Retina (tissue), 1 donor: ENCODE measurements around the gene UNC79.

Experiments used
- DNase-seq: peaks from one replicate; pipeline ENCODE4 v3.0.0-alpha.2; 2016

The UNC79 gene

GRCh38 chr14:93712838-93713724 is 282.3 kb downstream of the UNC79 start:
- DNase-seq: no peak

- DNase-seq: no peak
Measured at GRCh38 chr14:93713726-93714405, 283.1 kb downstream of the UNC79 start.

DNA sequence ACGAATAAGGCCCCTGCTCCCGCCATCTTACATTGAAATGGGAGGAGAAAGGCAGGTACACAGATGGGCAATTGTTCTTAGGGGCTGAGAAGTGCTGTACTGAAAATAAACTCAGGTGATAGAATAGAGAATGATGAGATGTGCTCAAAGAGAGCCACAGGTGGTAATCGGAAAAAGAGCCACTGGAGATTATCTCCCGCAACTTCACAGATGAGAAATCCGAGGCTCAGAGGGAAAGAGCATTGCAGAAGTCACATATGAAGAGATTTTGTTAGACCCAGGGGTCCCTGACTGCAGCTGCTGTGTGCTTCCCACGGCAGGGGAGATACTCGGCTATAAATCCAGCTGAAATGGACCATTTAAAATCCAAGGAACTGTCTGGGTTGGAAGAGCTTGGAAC is 283.9 kb downstream of the UNC79 start:
- no peak for DNase-seq

- DNase-seq: no peak
Measured at GRCh38 chr14:93715279-93715927, 284.7 kb downstream of the UNC79 start.

DNA sequence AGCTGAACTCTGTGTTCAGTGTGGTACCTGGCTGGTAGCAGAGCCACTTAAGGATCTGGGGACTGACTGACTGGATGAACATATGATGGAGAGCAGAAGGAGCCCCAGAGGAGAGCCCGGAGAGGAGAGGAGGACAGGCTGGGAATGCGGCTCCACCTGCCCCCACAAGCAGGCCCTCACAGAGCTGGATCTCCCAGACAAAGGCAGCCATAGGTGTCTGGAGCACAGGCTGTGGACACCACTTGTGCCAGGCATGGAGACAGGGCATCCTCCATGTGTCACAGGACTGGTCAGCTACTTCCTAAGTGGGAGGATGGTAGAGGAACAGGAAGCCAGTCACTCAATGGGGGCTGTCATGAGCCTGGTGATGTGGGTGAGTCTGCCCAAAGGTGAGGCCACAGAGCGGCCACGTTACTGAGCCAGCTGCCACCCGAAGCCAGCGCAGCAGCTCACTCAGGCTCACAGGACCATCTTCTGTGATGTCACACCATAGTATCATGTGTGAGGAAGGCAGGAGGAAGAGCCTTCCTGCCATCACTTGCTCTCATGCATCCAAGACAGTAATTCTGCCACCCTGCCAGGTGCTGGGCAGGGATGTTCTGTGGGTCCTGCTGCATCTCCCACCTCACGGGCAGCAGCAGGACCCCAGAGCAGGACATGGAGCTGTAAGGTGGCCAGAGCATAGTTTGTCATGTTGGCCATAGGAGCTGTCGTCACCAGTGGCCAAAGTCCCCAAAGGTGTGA is 285.4 kb downstream of the UNC79 start:
- DNase-seq: no peak

GRCh38 chr14:93716746-93717667 is 286.3 kb downstream of the UNC79 start:
- DNase-seq: no peak

GRCh38 chr14:93717668-93718320 is 287.1 kb downstream of the UNC79 start:
- DNase-seq: no peak

DNA sequence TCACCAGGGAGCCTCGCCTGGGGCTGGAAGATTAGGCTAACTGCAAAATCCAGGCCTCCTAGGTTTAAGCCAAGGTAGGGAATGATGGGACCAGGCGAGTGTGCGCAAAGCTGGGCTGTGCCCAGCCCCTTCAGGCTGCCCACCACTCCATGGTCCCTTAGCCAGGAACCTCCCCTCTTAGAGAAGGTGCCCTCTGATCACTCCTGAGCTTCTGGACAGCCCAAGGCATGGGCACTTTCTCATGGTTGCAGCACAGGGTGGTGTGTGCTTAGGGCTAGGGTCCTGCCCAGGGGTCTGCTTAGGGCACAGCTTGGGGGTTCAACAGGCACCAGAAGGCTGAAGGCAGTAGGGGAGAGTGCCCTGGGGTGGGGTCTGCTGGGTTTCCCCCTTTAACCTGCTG is 288.5 kb downstream of the UNC79 start:
- DNase-seq: no peak

DNA sequence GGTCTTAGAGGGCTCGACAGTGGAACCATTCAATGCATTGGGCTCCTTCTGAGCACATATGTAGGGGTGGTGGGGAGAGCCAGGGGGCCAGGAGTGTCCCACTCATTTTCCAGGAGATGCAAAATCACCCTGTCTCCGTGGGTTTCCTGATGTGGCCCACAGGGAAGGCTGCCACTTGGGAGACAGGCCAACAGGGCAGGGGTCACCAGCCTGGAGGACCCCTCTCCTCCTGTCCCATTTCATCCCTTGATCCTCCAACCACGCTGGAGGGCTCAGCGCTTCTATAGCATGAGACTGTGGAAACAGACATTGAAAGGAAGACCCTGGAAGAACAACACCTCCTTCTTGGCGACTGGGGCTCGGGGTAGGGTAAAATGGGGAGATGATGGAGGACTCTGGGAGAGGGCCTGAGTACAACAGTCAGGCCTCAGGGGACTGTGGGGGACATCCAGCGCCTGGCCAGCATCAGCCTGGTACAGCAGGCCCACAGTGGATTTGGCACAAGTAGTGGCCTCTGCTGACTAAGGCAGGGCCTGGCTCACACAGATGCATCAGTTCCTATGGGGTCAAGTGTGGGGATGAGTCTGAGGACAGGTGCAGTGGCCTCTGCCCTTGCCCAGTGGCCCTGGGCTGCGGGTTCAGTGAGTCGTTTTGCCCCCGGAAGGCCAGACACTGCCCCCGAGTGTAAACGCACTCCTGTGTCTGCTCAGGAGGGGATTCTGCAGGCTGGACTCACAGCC is 289.5 kb downstream of the UNC79 start:
- no peak for DNase-seq

DNA sequence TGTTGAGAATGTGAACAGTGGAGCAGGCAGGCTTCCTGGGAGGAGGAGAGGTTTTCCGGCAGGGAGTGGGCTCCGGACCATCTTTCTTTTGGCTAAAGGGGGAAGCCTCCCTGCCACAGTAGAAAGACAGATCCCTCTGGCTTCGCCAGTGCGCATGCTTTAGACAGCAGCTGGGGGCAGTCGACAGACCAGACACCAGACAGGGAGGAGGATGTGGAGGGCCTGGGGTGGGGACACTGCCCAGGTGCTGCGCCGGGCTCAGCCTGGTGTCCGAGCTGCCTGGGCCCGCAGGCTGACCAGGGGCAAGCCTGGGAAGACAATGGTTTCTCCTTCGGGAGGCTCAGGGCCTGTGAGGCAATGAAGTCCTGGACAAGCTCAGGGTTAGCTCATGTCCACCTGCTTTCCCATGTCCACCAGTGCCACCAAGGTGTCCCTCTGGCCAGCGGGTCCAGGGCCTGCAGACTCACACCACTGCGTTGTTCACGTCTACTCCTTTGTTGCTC is 290.3 kb downstream of the UNC79 start:
- DNase-seq: no peak

DNA sequence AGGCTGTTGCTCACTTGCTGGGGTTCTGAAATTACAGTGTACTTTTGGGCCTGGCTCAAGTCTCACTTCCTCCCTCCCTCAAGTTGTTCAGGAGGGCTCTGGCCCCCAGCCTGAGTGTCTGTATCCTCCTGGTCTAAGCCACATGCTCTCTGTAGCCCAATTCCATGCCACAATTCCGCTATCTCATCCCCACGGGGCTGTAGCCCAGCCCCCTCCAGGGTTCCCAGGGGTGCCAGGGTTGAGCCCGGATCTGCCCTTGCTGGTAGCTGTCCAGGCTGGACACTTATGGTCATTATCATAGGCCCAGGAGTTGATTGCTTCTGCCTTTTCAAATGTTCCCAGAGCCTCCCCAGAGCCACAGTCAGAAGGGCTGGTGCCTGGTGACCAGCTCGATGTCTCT is 292.3 kb downstream of the UNC79 start:
- no peak for DNase-seq

GRCh38 chr14:93725002-93725582 is 294.4 kb downstream of the UNC79 start:
- DNase-seq: no peak

- DNase-seq: no peak
Measured at GRCh38 chr14:93725993-93726392, 295.3 kb downstream of the UNC79 start.

GRCh38 chr14:93727039-93727740 is 296.5 kb downstream of the UNC79 start:
- no peak for DNase-seq

- DNase-seq: no peak
Measured at GRCh38 chr14:93727917-93728650, 297.3 kb downstream of the UNC79 start.

DNA sequence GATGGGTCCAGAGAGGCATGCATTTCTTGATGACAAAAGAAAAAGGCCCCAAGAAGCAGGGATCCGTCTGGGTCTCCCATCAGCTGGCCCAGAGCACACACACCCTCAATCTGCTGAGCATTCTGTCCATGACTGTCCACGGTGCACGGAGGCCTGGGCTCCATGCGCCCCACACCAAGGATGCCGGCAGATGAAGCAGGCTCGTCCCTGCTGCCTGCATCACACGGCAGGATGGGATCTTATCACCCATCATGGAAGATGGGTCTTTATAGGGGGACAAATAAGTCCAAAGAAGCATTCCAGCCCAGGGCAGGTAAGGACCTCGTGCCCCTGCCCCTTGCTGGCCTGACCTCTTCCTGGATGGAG is 297.9 kb downstream of the UNC79 start:
- DNase-seq: no peak

- no peak for DNase-seq
Measured at GRCh38 chr14:93729993-93730392, 299.3 kb downstream of the UNC79 start.

GRCh38 chr14:93731753-93732152 is 301.0 kb downstream of the UNC79 start:
- no peak for DNase-seq

DNA sequence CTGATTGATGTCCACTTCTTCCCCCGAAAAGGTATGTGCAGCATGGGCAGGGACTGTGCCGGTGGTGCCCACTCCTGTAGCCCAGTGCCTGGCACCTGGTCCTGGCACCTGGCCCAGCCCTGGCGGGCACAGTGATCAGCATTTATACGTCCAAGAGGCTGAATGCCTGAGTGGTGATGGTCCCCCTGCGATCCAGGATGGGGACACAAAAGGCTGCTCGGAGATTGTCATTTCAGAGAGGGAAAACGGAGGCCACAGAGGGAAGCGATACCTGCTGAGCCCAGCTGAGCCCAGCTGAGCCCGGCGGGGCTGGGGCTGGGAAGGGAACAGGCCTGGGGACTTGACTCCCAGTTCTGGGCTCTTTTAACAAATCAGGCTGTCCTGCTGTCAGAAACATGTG is 301.8 kb downstream of the UNC79 start:
- no peak for DNase-seq
